LNCAP (cell line): ENCODE results near the gene SLC14A1.

Experiments
- TF ChIP-seq, protein P1 (sequence below): fragments of 450-650 bp; IDR thresholded peaks from 2 replicates; pipeline ENCODE4 v1.5.1; 2017; ENCODE audit warnings: mild to moderate bottlenecking

Gene SLC14A1

DNA sequence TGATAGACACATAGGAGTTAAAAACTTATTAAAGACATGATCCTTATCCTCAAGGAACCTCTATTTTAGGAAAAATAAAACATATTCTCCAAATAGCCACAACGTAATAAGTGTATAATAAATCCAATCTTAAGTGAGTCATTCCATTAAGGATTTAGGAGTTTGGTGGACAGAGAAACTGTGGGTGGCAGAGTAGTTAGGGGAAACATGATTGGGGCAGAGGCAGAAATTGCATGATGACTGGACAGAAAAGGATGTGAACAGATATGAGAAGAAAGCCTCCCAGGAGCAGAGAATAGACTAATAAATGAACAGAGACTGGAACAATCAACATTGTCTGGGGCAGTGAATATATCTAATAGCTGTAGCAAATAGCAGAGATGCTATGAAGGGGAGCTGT is 53.4 kb downstream of the SLC14A1 start:
- TF ChIP-seq, protein P1, sequence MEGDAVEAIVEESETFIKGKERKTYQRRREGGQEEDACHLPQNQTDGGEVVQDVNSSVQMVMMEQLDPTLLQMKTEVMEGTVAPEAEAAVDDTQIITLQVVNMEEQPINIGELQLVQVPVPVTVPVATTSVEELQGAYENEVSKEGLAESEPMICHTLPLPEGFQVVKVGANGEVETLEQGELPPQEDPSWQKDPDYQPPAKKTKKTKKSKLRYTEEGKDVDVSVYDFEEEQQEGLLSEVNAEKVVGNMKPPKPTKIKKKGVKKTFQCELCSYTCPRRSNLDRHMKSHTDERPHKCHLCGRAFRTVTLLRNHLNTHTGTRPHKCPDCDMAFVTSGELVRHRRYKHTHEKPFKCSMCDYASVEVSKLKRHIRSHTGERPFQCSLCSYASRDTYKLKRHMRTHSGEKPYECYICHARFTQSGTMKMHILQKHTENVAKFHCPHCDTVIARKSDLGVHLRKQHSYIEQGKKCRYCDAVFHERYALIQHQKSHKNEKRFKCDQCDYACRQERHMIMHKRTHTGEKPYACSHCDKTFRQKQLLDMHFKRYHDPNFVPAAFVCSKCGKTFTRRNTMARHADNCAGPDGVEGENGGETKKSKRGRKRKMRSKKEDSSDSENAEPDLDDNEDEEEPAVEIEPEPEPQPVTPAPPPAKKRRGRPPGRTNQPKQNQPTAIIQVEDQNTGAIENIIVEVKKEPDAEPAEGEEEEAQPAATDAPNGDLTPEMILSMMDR: no peak

DNA sequence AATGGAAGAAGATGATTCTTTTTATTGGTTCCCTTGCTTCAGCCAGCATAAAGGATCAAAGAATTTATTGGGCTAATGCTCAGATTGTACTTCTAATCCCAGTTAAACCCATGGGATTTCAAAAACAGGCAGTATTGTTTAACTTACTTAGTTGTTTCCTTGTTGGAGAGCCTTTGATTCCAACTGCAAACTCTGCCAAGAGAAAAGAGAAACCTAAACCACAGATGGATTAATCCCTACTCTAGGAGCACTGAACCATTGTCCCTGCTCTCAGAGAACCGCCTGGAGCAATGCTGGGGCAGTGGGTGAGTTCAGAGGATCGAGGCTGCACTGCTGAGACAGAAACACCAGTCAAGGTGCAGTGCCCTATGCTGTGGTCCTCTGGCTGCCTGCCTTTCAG is 56.6 kb downstream of the SLC14A1 start:
- TF ChIP-seq, protein P1: no peak

DNA sequence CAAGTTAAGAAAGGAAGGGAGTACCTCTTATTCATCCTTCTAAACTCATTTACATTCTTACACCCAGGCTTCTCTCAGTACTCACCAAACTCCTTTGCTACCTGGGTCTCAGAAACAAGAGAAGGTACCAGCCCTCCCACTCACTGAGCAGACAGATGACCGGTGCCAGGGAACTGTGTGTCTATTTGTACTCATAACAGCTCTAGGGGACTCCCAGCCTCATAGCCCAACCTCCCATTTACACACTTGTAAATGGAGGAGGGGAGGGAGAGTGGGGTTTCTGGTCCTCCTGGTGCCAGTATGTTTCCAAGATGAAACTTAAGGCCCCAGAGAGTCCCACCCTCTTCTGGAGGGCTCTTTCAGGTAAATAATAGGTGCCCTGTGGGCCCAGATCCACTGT is 58.7 kb downstream of the SLC14A1 start:
- TF ChIP-seq, protein P1: no peak

DNA sequence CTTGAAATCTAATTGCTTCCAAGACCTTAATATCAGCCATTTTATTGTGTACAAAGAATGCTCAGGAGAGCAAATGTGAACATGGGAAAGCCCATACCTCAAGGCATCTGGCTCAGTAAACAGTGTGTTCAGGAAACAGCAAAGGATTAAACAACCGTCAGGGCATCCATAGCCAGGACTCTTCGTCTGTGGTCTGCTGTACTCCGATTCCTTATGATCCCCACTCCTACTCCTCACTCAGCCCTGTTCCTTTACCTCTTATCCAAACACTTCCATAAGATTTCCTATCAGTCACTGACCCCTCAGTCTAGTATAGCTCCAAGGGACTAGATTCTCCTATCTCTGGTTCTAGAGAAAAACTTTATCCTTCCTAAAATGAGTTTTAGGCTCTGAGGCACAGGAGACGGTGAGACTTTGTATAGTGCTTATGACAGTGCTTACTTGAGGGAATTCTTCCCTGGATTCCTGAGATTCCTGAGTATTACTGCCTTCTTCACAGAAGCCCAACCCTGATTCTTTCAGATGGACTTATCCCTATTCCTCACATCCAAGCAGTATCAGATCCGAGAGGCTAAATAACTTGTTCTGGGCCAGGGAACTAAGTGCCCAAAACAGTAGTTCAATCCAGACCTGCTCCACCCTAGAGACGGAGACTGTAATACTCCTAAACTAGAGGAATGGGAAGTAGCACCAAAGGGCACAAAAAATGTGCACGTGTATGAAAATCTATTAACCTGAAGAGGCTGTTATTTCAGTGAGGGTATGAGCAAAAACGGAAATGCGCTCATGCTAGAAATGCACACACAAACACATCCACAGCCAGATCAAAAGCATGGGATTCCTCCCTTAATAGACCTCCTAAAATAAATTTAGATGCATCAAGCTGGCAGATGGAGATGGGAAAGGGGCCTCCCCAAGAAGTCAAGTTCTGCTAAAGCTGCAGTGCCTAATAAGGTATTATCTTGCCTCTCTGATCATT is 59.4 kb downstream of the SLC14A1 start:
- TF ChIP-seq, protein P1: no peak

DNA sequence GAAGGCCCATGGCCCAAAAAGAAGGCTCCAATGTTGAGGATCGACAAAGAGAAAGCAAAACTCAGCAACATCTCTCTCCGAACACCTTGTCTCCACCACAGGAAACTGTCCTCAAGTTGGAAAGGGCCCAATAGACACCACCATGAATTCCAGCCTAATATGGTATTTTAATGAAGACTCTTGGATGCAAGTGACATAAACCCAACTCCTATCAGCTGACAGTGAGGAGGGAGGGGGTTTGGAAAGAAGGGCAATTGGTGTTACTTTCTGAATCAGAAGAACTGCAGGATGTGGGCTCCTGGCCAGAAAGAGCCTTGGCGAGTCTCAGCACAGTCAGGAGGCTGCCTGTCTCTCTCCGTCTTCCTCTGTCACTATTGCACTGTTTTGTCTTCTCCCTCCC is 61.2 kb downstream of the SLC14A1 start:
- TF ChIP-seq, protein P1: no peak

DNA sequence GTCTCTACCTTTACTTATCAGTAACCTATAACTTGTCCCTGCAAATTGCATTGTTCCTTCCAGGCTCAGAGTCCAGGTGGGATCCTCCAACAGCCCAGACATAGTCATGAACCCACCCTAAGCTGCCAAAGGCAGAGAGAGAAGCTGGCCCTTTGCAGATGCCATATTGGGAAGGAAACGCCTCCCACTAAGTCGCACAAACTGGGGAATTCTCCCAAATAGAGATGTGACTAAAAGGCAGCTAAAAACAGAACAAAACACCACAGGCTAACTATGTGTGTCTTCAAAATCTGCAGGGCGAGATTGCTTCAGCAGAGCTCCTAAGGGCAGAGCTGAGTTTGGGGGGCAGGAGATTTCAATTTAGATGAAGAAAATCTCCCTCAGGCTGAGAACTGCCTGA is 63.0 kb downstream of the SLC14A1 start:
- TF ChIP-seq, protein P1: no peak

DNA sequence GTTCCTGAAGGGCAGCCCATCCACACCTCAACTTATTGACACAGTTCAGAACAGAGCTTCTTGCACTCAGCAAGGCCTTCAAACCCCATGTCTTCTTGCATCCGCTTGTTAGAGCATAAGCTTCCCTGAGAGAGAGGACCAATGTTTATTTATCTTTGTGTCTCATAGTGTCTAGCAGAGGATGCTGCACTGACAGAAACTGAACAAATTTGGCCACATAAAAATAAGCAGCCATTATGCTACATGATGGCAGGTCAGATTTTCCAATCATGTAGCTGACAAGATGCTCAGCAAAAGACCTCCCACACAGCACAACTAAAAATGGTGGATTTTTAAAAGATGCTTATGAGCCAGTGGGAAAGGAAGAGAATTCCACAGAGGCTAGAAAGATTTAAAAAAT is 63.4 kb downstream of the SLC14A1 start:
- TF ChIP-seq, protein P1: no peak
